Colon (tissue), 2 donors: ENCODE data around the gene PRKCE.

Experiments used
- FAIRE-seq: peaks from 2 replicates; lab custom pipeline; 2012; peaks lifted over from hg19 to GRCh38; lab: Jason Lieb, UNC
- donor health status: control.
- donor health status: control.

Gene PRKCE

GRCh38 chr2:45728458-45728942 is 77.0 kb downstream of the PRKCE start:
- no peak for FAIRE-seq

- FAIRE-seq, result no peak
Measured at GRCh38 chr2:45729753-45730512, 78.5 kb downstream of the PRKCE start.

GRCh38 chr2:45731141-45731540 is 79.7 kb downstream of the PRKCE start:
- no peak for FAIRE-seq

- FAIRE-seq, result no peak
Measured at GRCh38 chr2:45732436-45732835, 81.0 kb downstream of the PRKCE start.

GRCh38 chr2:45732946-45733345 is 81.5 kb downstream of the PRKCE start:
- no peak for FAIRE-seq

- FAIRE-seq, result no peak
Measured at GRCh38 chr2:45734336-45734735, 82.9 kb downstream of the PRKCE start.

GRCh38 chr2:45734952-45735351 is 83.5 kb downstream of the PRKCE start:
- no peak for FAIRE-seq

GRCh38 chr2:45736757-45737704 is 85.6 kb downstream of the PRKCE start:
- no peak for FAIRE-seq

GRCh38 chr2:45739796-45740485 is 88.5 kb downstream of the PRKCE start:
- FAIRE-seq, result no peak

- no peak for FAIRE-seq
Measured at GRCh38 chr2:45741161-45741850, 89.8 kb downstream of the PRKCE start.

- FAIRE-seq, result no peak
Measured at GRCh38 chr2:45743531-45744396, 92.3 kb downstream of the PRKCE start.

- FAIRE-seq, result no peak
Measured at GRCh38 chr2:45745231-45745630, 93.8 kb downstream of the PRKCE start.

- FAIRE-seq, result no peak
Measured at GRCh38 chr2:45746888-45747287, 95.4 kb downstream of the PRKCE start.

- FAIRE-seq, result no peak
Measured at GRCh38 chr2:45747363-45747762, 95.9 kb downstream of the PRKCE start.

GRCh38 chr2:45748239-45748638 is 96.8 kb downstream of the PRKCE start:
- no peak for FAIRE-seq

GRCh38 chr2:45750001-45750400 is 98.5 kb downstream of the PRKCE start:
- FAIRE-seq, result no peak

GRCh38 chr2:45750484-45750883 is 99.0 kb downstream of the PRKCE start:
- no peak for FAIRE-seq

- no peak for FAIRE-seq
Measured at GRCh38 chr2:45753381-45753780, 101.9 kb downstream of the PRKCE start.

GRCh38 chr2:45754131-45755010 is 102.9 kb downstream of the PRKCE start:
- FAIRE-seq, result no peak
